GM19324 (cell line): ENCODE data around the gene RASA3.

Experiments used
- ATAC-seq: cut with Tn5 transposase; IDR thresholded peaks from one replicate; pipeline ENCODE4 v1.9.1; 2021; ENCODE audit warnings: mild to moderate bottlenecking, moderate library complexity; ENCODE audit not compliant: unreplicated experiment, low FRiP score

Gene RASA3

DNA sequence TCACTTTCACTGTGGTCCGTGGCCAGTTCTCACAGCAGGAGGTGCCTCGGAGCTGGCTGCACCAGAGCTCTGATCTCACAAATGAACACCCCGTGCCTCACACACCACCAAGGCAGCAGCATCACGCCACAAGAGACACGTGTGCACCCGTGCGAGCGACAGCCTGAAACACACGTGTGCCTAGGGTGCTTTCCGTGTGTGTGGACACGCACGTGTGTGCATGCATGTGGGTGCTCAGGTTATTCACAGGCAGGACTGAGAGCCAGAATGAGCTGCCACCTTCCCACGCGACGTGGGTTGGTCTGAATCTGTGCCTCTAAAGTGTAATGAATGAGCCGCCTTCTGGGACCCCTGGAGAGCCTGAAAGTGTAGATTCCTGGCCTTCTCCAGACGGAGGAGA lies 90.9 kb downstream of the RASA3 start:
- ATAC-seq: no peak

DNA sequence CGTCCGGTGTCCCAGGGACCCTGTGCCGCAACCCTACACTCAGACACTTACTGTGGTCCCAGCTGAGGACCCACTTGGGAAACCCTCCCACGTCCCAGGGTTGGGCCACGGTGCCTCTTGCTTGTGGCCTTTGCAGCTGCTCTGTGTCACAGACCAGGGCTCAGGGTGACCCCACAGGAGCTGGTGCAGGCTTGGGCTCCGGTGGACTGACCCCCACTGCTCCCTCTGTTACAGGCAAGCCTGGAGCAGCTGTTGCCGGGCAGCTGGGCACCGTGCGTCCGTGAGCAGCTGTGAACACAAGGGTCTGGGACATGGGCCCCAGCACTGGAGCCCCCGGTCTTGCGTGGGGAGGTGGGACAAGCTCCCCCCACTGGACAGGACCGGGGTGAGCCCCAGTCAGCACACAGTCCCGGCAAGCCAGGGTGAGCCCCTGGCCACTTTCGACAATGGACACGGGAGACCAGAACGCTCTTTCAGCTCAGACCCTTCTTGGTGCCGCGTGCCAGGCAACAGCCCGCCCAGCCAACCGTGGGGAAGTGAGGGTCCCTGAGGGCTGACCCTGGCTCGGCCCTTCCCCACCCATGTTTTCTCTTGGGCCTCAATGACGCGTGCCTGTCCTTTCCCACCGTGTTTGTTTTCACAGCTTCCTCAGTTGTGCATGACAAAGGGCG lies 92.8 kb downstream of the RASA3 start:
- no peak for ATAC-seq

DNA sequence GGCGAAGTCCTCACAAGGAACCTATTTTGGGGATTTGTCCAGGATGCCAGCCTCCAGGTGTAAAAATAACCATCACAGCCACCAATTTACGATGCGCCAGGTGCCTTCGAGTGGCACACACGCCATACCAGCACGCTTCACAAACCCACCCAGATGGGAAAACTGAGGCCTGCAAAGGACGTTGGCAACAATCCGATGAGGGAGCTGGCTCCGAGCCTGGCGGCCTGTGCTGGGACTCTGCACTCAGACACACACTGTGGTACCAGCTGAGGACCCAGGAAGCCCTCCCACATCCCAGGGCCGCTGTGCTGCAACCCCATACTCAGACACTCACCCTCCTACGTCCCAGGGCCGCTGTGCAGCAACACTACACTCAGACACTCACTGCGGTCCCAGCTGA lies 93.5 kb downstream of the RASA3 start:
- ATAC-seq: no peak

DNA sequence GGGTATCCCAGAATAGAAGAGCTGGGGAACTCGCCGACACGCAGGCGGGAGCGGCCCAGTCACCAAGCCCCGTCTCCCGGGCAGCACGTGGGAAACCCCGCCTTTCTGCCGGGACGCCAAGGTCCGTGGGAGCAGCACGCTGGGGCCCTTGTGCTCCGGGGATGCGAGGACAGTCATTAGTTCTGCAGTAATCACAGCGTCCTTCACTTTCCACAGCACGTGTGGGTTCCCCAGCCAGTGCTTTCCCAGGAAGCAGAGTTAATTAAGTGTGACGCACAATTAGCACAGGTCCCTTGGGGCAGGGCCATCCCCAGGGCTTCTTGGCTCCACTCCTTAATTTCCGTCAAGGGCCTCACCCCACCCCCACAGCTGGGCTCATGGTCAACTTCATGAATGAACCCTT lies 94.2 kb downstream of the RASA3 start:
- no peak for ATAC-seq

DNA sequence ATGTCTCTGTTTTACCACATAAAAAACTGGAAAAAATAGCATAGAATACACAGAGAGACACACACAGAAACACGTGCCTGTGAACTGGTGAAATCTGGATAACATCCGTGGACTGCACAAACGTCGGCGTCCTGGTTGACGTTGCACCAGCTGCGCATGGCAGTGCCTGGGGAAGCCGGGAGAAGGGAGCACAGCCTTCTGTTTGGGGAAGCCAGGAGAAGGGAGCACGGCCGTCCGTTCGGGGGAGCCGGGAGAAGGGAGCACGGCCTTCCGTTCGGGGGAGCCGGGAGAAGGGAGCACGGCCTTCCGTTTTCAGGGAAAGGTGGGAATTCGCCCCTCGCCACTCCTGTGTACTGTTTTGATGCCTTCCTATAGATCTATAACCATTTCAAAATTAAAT lies 94.7 kb downstream of the RASA3 start:
- no peak for ATAC-seq

DNA sequence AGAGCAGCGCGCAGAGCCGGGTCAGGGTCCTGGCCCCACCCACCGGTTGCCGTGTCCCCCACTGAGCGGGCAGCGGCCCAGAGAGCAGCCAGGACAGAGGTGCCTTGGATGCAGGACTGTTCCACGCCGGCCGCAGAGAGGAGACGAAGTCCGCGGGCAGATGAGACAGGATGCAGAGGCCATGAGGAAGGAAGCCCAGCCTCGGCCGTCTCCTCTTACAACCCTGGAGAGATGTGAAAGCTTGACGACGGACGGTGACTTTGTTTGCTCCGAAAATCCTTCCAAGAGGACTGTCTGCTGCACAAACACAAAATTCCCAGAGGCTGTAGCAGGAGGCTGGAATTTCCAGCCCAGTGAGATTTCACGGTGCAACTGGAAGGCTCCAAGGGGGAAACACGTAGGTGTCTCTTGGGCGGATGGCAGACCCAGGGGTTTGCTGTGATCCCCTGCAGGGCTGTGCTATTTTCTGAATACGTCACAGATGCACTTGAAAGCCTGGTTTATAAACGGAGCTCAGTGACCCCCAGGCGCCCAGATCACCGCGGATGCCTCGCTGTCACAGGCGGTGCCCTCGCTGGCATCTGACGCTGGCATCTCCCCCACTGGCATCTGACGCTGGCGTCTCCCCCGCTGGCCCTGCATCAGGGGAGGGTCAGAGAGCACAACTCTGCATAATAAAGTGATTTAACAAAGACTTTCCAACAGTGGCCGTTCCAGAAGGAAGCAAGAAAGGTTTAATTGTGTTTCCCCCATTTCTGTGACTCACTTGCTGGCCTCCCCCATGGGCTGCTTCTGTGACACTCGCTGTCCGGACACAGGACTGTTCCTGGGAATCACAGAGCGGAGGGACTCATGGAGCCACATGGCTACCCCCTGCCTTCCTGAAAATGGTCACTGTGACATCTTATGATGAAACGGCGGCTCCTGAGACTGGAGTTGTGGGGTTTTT lies 96.6 kb downstream of the RASA3 start:
- ATAC-seq: no peak

DNA sequence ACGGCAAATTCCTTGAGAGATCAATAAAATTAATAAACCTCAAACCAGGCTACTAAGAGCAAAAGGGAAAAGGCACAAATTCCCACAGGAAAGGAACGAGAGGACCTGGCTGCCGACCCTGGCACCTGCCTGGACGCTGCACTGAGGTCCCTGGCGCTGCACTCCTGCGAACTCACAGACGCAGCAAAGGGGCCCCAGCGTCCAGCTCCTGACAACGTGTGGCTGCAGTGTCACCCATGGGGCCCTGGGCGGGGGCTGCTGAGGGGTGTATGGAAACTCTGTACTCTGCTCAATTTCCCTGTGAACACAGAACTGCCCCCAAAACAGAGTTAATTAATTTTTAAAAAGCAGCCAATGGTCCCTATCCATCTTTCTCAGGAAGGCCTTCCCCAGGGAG lies 97.2 kb downstream of the RASA3 start:
- ATAC-seq: no peak

DNA sequence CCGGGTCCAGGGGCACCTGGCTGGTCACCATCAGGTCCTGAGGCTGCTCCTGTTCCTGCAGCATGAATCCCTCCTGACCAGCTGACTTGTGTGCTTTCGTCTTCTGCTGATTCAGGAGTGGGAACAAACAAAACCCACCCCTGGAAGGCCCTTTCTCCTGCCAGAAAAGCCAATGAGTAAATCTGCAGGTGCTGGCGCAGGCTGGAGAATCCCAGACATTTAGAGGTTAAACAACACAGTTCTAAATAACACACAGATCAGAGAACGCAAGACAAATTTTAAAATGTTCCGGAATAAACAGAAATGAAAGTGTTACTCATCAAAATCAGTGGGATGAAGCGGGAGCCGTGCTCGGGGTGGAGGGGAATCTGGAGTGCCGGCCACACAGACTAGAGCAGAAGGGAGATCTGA lies 97.9 kb downstream of the RASA3 start:
- no peak for ATAC-seq

DNA sequence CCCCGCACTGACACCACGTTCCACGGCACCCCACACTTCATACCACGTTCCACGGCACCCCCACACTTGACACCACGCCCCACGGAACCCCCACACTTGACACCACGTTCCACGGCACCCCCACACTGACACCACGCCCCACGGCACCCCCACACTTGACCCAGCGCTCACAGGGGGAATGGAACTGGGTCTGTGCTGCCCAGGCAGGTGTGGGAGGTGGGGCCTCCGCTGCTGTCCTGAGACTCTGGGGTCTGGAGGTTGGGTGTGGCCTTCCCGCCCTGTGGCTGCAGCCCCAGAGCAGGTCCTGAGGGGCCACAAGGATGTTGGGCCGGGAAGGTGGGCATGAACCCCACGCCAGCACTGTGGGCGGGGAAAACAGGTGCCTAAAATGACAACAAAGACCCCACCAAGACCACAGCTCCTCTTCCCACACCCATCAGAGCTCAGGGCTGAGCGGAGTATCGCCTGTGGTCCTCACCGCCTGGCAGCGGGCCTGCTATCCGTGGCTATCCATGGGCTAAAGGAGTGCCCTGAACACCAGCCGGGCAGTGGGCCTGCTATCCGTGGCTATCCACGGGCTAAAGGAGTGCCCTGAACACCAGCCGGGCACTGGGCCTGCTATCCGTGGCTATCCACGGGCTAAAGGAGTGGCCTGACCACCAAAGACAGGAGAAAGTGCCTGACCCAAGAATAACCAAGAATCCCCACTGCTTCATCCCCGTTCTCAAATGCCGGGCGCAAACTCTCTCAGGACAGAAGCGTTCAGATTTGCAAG lies 98.7 kb downstream of the RASA3 start:
- no peak for ATAC-seq

DNA sequence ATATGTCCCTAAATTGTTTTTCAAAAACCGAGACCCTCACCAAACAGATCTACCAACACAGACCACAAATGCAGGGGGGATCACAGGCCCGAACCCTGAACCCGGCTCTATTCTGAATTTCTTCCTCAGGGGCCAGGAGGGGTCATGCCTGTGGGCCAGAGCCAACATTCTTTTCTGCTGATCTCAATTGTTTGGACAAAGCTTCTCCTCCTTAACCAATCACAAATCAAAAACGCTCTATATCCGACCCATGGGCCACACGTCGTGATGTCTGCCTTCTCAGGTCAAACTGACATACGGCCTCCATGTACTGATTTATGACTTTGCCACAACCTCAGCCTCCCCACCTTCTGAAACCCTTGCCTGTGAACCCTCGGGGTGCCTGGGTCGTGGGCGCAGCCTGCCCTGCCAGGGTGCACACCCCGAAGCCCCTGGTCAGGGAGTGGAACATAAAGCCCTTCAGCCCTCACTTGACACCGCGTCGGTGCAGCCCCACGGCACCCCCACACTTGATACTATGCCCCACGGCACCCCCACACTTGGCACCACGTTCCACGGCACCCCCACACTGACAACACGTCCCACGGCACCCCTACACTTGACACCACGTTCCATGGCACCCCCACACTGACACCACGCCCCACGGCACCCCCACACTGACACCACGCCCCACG lies 100.2 kb downstream of the RASA3 start:
- ATAC-seq: no peak

DNA sequence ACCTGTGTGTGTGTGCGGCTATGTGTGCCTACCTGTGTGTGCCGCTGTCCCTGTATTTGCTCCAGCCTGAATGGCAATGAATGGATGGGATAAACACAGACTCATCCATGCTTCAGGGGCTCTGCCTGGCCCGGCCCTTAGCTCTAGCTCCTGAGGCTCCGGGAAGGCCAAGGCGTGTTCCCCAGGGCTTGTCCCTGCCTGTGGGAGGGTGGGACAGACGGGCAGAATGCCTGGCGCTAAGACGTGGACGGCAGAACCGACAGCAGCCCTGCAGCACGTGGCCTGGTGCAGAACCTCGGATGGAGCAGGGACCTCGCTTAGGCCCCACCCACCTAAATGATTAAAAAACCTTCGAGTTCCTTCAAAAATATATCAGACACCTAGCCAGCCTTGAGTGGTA lies 100.8 kb downstream of the RASA3 start:
- ATAC-seq: no peak

DNA sequence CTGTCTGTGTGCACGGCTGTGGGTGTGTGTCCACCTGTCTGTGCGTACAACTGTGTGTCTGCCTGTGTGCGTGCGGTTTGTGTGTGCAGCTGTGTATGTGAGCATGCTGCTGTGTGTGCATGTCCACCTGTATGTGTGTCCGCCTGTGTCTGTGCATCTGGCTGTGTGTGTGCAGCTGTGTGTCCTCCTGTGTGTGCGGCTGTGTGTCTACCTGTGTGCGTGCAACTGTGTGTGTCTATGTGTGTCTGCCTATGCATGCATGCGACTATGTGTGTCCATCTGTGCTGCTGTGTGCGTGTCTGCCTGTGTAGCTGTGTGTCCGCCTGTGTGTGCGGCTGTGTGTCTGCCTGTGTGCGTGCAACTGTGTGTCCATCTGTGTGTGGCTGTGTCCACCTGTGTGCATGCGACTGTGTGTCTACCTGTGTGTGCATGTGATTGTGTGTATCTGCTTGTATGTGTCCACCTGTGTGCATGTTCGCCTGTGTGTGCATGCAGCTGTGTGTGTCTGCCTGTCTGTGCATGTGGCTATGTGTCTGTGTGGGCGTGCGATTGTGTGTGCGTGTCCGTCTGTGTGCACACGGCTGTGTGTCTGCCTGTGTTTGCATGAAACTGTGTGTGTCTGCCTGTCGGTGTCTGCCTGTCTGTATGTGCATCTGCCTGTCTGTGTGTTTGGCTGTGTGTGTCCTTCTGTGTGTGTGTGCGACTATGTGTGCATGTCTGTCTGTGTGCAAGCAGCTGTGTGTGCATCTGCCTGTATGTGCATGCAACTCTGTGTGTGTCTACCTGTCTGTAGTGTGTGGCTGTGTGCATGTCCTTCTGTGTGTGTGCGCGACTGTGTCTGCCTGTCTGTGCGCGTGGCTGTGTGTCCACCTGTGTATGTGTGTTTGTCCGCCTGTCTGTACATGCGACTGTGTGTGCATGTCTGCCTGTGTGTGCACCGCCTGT lies 101.5 kb downstream of the RASA3 start:
- no peak for ATAC-seq

DNA sequence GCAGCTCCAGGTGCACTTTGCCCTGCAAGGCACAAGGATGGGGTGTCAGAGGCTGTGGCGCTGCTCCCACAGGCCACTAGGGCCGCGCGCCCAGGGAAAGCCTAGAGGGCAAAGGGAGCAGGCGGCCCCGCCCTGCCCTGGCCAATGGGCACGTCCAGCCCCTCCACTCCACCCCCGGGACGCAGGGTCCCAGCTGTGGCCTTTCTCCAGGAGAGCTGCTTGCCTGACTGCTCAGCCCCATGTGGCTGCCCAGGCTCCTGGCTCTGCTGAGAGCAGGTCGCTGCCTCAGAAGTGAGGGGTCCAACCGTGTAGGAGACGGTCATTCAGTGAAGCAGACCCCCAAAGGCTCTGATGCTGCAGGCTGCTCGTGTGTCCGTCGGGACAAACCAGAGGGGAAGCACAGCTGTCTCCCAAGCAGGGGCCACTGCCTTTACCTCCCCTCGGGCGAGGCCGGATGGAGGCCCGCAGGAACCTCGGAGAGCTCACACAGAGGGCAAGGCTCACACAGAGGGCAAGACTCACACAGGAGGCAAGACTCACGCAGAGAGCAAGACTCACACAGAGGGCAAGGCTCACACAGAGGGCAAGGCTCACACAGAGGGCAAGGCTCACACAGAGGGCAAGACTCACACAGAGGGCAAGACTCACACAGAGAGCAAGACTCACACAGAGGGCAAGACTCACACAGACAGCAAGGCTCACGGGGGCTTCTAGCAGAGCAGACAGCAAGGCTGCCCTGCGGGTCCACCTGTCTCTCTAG lies 102.4 kb downstream of the RASA3 start:
- no peak for ATAC-seq

DNA sequence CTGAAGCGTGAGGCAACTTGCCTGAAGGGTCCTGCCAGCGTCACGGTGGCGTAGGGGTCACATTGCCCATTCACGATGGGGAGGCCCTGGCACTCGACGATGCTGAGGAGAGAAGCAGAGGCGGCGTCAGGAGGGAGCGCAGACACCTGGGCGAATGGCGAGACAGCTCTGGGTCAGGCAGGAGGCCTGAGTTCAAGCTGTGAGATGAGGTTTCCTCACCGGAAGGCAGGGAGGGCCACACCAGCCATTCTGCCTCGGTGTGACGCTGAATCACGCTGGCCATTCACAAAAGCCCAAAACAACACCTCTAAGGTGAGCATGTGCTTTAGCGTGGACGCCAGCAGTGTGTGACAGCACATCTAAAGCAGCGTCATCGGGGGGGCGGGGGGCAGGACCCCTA lies 104.6 kb downstream of the RASA3 start:
- no peak for ATAC-seq

DNA sequence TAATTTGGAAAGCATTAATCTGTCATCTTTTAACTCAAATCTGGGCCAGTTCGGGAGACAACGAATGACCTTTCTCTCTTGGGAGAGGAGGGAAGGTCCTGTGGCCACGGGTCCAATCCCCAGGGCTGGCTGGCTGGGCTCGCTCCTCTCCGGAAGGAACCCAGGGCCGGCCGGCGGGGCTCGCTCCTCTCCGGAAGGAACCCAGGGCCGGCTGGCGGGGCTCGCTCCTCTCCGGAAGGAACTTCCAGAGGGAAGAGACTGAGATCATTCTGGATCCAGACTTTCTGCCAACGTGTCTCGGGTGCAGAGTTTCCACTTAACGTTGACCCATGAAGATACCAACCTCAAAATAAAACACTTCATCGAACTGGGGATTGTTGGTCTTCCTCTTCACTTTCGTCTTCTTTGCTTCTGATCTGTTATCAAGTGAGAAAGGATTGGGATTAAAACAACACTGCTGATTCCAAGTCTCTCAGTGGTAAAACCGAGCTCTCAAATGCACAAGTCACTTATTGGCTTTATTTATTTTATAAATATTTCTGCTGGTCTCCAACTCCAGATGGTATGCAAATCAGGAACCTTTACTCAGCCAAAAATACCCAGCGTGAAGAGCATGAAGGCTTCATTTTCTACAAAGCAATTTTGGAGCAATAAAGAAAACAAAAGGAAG lies 105.2 kb downstream of the RASA3 start:
- ATAC-seq: no peak

DNA sequence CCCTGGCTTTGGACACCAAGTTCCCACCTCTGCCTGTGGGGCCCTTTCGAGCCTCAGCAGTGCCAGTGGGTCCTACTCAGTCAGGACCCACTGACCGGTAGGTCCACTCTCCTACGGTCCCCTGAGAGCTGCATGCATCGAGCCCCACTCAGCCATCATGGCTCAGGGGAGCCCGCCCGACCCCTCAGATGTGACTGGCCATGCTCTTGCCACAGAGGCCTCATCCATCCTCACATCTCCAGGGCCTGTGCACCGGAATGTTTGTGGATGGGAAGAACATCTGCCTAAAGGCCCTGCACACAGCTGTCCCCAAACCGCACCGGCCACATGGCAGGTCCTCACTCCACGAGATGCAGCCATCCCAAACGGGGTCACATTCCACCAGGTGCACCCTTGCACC lies 105.9 kb downstream of the RASA3 start:
- ATAC-seq: no peak

DNA sequence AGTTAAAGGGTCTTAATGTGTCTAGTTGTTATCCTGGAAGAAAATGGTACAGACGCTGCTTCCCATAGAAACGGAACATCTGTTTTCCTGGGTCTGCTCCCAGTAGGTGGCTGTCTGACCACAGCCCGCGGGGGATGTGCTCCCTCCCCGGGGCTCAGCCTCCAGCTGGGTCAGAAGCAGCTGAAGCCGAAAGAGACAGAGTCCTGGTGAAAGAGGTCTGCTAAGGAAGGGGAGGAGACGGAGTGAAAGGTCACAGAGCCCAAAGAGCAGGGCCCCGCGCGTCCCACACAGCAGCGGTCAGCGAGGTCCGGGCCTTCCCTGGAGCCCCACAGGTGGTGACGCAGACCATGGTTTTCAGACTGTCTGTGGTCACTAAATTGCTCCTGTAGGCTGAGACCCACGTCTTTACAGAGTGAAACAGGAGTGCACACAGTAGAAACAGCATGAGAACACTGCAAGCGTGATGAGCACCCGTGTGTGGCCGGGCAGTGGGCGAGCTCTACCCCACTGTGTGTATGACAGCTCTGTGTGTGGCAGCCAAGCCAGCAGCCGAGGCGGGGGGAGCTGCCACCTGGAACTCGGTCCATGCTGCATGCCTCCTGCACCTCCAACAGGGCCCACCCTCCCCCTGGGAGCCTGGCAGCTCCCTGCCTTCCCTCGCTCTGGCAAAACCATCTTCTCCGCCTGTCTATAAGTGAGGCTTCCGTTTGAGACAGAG lies 106.5 kb downstream of the RASA3 start:
- ATAC-seq: no peak

DNA sequence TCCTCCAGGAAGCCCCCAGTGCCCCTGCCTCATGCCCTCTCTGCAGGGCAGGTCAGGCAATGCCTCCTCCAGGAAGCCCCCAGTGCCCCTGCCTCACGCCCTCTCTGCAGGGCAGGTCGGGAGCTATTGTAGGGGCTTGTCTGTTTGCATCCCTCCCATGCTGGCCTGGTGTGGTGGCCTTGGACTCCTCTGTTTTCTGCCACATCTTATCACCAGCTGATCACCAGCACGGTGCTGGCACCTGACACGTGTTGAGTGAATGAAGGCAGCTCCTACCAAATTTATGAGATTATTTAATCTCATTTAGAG lies 107.1 kb downstream of the RASA3 start:
- ATAC-seq: no peak
